WTC11 (cell line): ENCODE results near the gene SUN2. TPM values are rescaled to one million over a fixed set of nuclear protein-coding genes. Genes with fewer than 3 reads are reported as not detected.

Experiments
- ATAC-seq: fragments of 200-7000 bp; cut with Tn5 transposase; 2 replicates; pipeline ENCODE4 v1.10.0; 2021; ENCODE audit warnings: mild to moderate bottlenecking, moderate library complexity
- CTCF ChIA-PET: fragments of 300-600 bp; sonication (Branson Sonifier 250); formaldehyde crosslinking; loops from one replicate; lab custom pipeline; 2021; ENCODE audit warnings: antibody characterized with exemption; lab: Charles Lee
- POLR2A ChIA-PET: fragments of 350-600 bp; sonication (Branson Sonifier 250); formaldehyde crosslinking; loops from one replicate; lab custom pipeline; 2021; ENCODE audit warnings: antibody characterized with exemption; lab: Charles Lee
- DNase-seq: peaks from one replicate; pipeline ENCODE4 v3.0.0; 2021; ENCODE audit warnings: low spot score
- H3K27ac Mint-ChIP-seq: 2 replicates; pipeline ENCODE4 v1.8.0; 2021; ENCODE audit warnings: mixed read lengths
- H3K27me3 Mint-ChIP-seq: 2 replicates; pipeline ENCODE4 v1.8.0; 2021; ENCODE audit warnings: low read depth, mild to moderate bottlenecking, moderate library complexity, mixed read lengths
- H3K36me3 Mint-ChIP-seq: 2 replicates; pipeline ENCODE4 v1.8.0; 2021; ENCODE audit warnings: mixed read lengths
- H3K4me1 Mint-ChIP-seq: 2 replicates; pipeline ENCODE4 v1.8.0; 2022; ENCODE audit warnings: mixed read lengths
- H3K4me3 Mint-ChIP-seq: 2 replicates; pipeline ENCODE4 v1.8.0; 2021; ENCODE audit warnings: mild to moderate bottlenecking, moderate library complexity, mixed read lengths
- H3K9me3 Mint-ChIP-seq: 2 replicates; pipeline ENCODE4 v1.8.0; 2021; ENCODE audit warnings: mixed read lengths
- CBFB ChIP-seq: sonication (generic); formaldehyde crosslinking; IDR thresholded peaks from 2 replicates; pipeline ENCODE4 v1.8.1; 2022; ENCODE audit warnings: mild to moderate bottlenecking, low read depth, missing genetic modification reagents
- ESRRA ChIP-seq: sonication (generic); formaldehyde crosslinking; IDR thresholded peaks from 2 replicates; pipeline ENCODE4 v1.8.1; 2022; ENCODE audit warnings: mild to moderate bottlenecking, missing genetic modification reagents, borderline replicate concordance
- NFE2L1 ChIP-seq: sonication (generic); formaldehyde crosslinking; IDR thresholded peaks from 2 replicates; pipeline ENCODE4 v1.8.1; 2023; ENCODE audit warnings: missing genetic modification reagents
- NR2C2 ChIP-seq: sonication (generic); formaldehyde crosslinking; IDR thresholded peaks from 2 replicates; pipeline ENCODE4 v1.8.0; 2022; ENCODE audit warnings: mild to moderate bottlenecking, missing genetic modification reagents
- NR3C1 ChIP-seq: sonication (generic); formaldehyde crosslinking; conservative IDR thresholded peaks from 2 replicates; pipeline ENCODE4 v1.8.1; 2023; ENCODE audit warnings: low read depth, mild to moderate bottlenecking, missing genetic modification reagents
- SMAD3 ChIP-seq: sonication (generic); formaldehyde crosslinking; IDR thresholded peaks from 2 replicates; pipeline ENCODE4 v1.8.0; 2022; ENCODE audit warnings: missing genetic modification reagents, mild to moderate bottlenecking, borderline replicate concordance
- TEAD1 ChIP-seq: sonication (generic); formaldehyde crosslinking; IDR thresholded peaks from 2 replicates; pipeline ENCODE4 v1.8.0; 2022; ENCODE audit warnings: mild to moderate bottlenecking, missing genetic modification reagents
- TP53 ChIP-seq: sonication (generic); formaldehyde crosslinking; IDR thresholded peaks from 2 replicates; pipeline ENCODE4 v1.8.1; 2023; ENCODE audit warnings: mild to moderate bottlenecking, missing genetic modification reagents
- ZBTB21 ChIP-seq: sonication (generic); formaldehyde crosslinking; IDR thresholded peaks from 2 replicates; pipeline ENCODE4 v1.8.1; 2023; ENCODE audit warnings: mild to moderate bottlenecking, missing genetic modification reagents, borderline replicate concordance
- ZNF121 ChIP-seq: sonication (generic); formaldehyde crosslinking; IDR thresholded peaks from 2 replicates; pipeline ENCODE4 v1.8.0; 2023; ENCODE audit warnings: missing genetic modification reagents
- ZNF232 ChIP-seq: sonication (generic); formaldehyde crosslinking; IDR thresholded peaks from 2 replicates; pipeline ENCODE4 v1.8.0; 2022; ENCODE audit warnings: mild to moderate bottlenecking, missing genetic modification reagents
- ZNF263 ChIP-seq: sonication (generic); formaldehyde crosslinking; IDR thresholded peaks from 2 replicates; pipeline ENCODE4 v1.8.1; 2022; ENCODE audit warnings: low read depth, mild to moderate bottlenecking, moderate library complexity, missing genetic modification reagents
- ZNF317 ChIP-seq: sonication (generic); formaldehyde crosslinking; IDR thresholded peaks from 2 replicates; pipeline ENCODE4 v1.8.1; 2023; ENCODE audit warnings: low read depth, mild to moderate bottlenecking, moderate library complexity, missing genetic modification reagents, borderline replicate concordance
- ZNF396 ChIP-seq: fragments of 250-450 bp; sonication (Bioruptor Pico); IDR thresholded peaks from 2 replicates; pipeline ENCODE4 v1.8.0; 2021; ENCODE audit warnings: mild to moderate bottlenecking, moderate library complexity, borderline replicate concordance
- total RNA-seq: library from RNA; stranded (reverse); gene quantifications from 3 replicates; pipeline ENCODE4 v1.2.3, GENCODE V29; 2021
- TF ChIP-seq, protein P1 (sequence below): sonication (generic); formaldehyde crosslinking; IDR thresholded peaks from 2 replicates; pipeline ENCODE4 v1.8.0; 2022; ENCODE audit warnings: missing genetic modification reagents
- TF ChIP-seq, protein P2 (sequence below): fragments of 250-450 bp; sonication (Bioruptor Pico); IDR thresholded peaks from 2 replicates; pipeline ENCODE4 v1.8.0; 2021; ENCODE audit warnings: mild to moderate bottlenecking
- TF ChIP-seq, protein P3 (sequence below): sonication (generic); formaldehyde crosslinking; IDR thresholded peaks from 2 replicates; pipeline ENCODE4 v1.8.1; 2023; ENCODE audit warnings: mild to moderate bottlenecking, missing genetic modification reagents, moderate library complexity
- TF ChIP-seq, protein P4 (sequence below): sonication (generic); formaldehyde crosslinking; IDR thresholded peaks from 2 replicates; pipeline ENCODE4 v1.8.1; 2022; ENCODE audit warnings: low read depth, mild to moderate bottlenecking, moderate library complexity, missing genetic modification reagents, borderline replicate concordance
- TF ChIP-seq, protein P5 (sequence below): sonication (generic); formaldehyde crosslinking; IDR thresholded peaks from 2 replicates; pipeline ENCODE4 v1.8.0; 2023; ENCODE audit warnings: missing genetic modification reagents, mild to moderate bottlenecking, borderline replicate concordance

SUN2 gene
- total RNA-seq, 1 experiment from 2014 or later, result 30.1 TPM

DNA sequence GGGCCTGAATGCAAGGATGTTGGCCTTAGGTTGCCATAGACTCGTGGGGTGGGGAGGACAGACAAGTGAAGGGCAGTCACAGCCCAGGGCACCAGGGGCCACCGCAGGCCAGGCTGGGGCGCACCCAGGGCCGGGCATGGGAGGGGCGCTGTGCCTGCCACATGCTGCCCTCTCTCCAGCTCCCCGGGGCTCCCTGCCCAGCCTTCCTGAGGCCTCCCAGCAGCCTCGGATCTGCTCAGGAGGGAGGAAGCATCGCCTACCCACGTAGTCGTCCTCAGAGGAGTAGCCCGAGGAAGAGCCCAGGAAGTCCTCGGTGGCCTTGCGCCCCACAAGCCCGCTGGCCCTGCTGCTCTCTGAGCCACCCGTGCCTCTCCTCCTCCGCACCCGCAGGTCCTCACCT lies 5.2 kb downstream of the SUN2 start (continued):
- TF ChIP-seq, protein P1, sequence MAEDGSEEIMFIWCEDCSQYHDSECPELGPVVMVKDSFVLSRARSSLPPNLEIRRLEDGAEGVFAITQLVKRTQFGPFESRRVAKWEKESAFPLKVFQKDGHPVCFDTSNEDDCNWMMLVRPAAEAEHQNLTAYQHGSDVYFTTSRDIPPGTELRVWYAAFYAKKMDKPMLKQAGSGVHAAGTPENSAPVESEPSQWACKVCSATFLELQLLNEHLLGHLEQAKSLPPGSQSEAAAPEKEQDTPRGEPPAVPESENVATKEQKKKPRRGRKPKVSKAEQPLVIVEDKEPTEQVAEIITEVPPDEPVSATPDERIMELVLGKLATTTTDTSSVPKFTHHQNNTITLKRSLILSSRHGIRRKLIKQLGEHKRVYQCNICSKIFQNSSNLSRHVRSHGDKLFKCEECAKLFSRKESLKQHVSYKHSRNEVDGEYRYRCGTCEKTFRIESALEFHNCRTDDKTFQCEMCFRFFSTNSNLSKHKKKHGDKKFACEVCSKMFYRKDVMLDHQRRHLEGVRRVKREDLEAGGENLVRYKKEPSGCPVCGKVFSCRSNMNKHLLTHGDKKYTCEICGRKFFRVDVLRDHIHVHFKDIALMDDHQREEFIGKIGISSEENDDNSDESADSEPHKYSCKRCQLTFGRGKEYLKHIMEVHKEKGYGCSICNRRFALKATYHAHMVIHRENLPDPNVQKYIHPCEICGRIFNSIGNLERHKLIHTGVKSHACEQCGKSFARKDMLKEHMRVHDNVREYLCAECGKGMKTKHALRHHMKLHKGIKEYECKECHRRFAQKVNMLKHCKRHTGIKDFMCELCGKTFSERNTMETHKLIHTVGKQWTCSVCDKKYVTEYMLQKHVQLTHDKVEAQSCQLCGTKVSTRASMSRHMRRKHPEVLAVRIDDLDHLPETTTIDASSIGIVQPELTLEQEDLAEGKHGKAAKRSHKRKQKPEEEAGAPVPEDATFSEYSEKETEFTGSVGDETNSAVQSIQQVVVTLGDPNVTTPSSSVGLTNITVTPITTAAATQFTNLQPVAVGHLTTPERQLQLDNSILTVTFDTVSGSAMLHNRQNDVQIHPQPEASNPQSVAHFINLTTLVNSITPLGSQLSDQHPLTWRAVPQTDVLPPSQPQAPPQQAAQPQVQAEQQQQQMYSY (CRISPR knock-in tag), result no peak
- TF ChIP-seq NR3C1 (CRISPR knock-in tag), result no peak

DNA sequence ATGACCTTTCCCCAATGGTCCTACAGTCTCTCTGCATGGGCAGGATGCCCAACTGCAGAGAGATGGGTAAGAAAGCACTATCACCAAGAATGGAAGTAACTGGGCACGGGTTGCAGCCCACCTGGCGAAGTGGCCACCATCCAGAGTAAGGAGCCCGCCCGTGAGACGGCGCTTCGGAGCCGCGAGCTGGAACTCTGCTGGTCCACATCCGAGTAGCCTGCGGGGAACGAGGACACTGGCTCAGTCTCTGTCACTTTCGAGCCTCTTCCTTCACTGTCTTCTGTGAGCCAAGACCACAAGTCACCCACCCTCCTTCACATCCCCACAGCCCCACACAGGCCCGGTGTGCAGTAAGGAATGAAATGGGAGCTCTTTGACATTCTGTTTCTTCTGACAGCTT lies 5.7 kb downstream of the SUN2 start:
- DNase-seq, result no peak
- H3K4me3 Mint-ChIP-seq, result no peak overlapping the region
- no peak for ATAC-seq
- H3K9me3 Mint-ChIP-seq, result no peaks in the 10 kb centered on the region
- H3K27me3 Mint-ChIP-seq, result no peaks in the 10 kb centered on the region; the same call in 1 of the 2 replicates
- no peak overlapping the region for H3K27ac Mint-ChIP-seq
- TF ChIP-seq CBFB (CRISPR knock-in tag), result no peak
- no peak for TF ChIP-seq ZBTB21 (CRISPR knock-in tag)
- TF ChIP-seq, protein P2, sequence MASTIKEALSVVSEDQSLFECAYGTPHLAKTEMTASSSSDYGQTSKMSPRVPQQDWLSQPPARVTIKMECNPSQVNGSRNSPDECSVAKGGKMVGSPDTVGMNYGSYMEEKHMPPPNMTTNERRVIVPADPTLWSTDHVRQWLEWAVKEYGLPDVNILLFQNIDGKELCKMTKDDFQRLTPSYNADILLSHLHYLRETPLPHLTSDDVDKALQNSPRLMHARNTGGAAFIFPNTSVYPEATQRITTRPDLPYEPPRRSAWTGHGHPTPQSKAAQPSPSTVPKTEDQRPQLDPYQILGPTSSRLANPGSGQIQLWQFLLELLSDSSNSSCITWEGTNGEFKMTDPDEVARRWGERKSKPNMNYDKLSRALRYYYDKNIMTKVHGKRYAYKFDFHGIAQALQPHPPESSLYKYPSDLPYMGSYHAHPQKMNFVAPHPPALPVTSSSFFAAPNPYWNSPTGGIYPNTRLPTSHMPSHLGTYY (CRISPR knock-in tag), result no peak
- no peak for TF ChIP-seq ZNF121 (CRISPR knock-in tag)
- no peak for TF ChIP-seq SMAD3 (CRISPR knock-in tag)
- TF ChIP-seq NFE2L1, result no peak
- no peak for TF ChIP-seq ZNF263 (CRISPR knock-in tag)
- TF ChIP-seq, protein P3, sequence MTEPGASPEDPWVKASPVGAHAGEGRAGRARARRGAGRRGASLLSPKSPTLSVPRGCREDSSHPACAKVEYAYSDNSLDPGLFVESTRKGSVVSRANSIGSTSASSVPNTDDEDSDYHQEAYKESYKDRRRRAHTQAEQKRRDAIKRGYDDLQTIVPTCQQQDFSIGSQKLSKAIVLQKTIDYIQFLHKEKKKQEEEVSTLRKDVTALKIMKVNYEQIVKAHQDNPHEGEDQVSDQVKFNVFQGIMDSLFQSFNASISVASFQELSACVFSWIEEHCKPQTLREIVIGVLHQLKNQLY (CRISPR knock-in tag), result no peak
- TF ChIP-seq ZNF317, result no peak
- ChIA-PET POLR2A (no interaction called here), CTCF (interaction anchor here (2.7 to 2.8 kb wide), 2 partner anchors 16 to 18 kb away, joined by 10 to 11 read pairs; no protein-coding TSS in a partner anchor)
- peaks cover 13% of the 10 kb centered on the region for H3K4me1 Mint-ChIP-seq
- peaks cover 6% of the 10 kb centered on the region for H3K36me3 Mint-ChIP-seq

DNA sequence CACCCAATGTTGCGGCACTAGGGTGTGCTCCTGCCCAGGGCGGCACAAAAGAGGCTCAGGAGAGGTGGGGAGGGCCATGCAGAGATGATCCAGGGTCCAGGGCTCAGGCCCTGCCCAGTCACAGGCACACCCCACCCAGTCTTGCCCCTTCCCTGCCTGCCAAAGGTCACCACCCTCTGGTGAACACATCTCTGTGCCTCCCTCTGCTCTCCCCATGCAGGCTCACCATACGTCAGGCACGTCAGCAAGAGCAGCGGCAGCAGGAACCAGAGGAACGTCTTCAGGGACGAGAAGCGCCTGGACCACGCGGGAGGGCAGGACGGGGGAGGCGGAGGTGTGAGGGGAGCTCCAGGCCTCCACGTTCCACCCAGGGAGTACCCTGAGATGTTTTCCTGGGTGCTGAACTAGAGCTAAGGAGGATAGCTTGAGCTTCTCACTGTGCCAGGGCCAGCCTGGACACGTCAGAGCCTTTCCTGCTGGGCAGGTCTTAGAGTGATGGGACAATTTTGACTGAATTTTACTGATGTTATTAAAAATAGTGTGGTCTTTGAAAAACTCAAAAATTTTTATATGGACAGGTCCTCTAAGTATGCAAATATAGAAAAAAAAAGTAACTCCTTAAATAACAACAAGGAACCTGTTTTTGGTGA lies 7.2 kb downstream of the SUN2 start:
- Mint-ChIP-seq H3K9me3 (no peaks in the 10 kb centered on the region), H3K27ac (no peak overlapping the region), H3K4me1 (no peaks in the 10 kb centered on the region; the same call in 1 of the 2 replicates), H3K4me3 (no peak overlapping the region), H3K36me3 (peaks cover 10% of the 10 kb centered on the region), H3K27me3 (no peaks in the 10 kb centered on the region)
- ATAC-seq (no peak), DNase-seq (no peak)
- CTCF ChIA-PET, result interaction anchor here (0.9 to 4.0 kb wide), 4 partner anchors 9 to 20 kb away, joined by 3 to 20 read pairs (median 5); no protein-coding TSS in a partner anchor
- POLR2A ChIA-PET, result interaction anchor here (0.6 kb wide), 1 partner anchor 79 kb away, joined by 3 read pairs; no protein-coding TSS in a partner anchor
- TF ChIP-seq TP53 (CRISPR knock-in tag) (no peak), ESRRA (CRISPR knock-in tag) (no peak), ZNF232 (no peak), ZNF317 (no peak), ZNF396 (CRISPR knock-in tag) (no peak), TEAD1 (CRISPR knock-in tag) (no peak), NR2C2 (CRISPR knock-in tag) (no peak), CBFB (CRISPR knock-in tag) (no peak)
- TF ChIP-seq, protein P4, sequence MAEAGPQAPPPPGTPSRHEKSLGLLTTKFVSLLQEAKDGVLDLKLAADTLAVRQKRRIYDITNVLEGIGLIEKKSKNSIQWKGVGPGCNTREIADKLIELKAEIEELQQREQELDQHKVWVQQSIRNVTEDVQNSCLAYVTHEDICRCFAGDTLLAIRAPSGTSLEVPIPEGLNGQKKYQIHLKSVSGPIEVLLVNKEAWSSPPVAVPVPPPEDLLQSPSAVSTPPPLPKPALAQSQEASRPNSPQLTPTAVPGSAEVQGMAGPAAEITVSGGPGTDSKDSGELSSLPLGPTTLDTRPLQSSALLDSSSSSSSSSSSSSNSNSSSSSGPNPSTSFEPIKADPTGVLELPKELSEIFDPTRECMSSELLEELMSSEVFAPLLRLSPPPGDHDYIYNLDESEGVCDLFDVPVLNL (CRISPR knock-in tag), result no peak
- TF ChIP-seq, protein P5, sequence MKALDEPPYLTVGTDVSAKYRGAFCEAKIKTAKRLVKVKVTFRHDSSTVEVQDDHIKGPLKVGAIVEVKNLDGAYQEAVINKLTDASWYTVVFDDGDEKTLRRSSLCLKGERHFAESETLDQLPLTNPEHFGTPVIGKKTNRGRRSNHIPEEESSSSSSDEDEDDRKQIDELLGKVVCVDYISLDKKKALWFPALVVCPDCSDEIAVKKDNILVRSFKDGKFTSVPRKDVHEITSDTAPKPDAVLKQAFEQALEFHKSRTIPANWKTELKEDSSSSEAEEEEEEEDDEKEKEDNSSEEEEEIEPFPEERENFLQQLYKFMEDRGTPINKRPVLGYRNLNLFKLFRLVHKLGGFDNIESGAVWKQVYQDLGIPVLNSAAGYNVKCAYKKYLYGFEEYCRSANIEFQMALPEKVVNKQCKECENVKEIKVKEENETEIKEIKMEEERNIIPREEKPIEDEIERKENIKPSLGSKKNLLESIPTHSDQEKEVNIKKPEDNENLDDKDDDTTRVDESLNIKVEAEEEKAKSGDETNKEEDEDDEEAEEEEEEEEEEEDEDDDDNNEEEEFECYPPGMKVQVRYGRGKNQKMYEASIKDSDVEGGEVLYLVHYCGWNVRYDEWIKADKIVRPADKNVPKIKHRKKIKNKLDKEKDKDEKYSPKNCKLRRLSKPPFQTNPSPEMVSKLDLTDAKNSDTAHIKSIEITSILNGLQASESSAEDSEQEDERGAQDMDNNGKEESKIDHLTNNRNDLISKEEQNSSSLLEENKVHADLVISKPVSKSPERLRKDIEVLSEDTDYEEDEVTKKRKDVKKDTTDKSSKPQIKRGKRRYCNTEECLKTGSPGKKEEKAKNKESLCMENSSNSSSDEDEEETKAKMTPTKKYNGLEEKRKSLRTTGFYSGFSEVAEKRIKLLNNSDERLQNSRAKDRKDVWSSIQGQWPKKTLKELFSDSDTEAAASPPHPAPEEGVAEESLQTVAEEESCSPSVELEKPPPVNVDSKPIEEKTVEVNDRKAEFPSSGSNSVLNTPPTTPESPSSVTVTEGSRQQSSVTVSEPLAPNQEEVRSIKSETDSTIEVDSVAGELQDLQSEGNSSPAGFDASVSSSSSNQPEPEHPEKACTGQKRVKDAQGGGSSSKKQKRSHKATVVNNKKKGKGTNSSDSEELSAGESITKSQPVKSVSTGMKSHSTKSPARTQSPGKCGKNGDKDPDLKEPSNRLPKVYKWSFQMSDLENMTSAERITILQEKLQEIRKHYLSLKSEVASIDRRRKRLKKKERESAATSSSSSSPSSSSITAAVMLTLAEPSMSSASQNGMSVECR (CRISPR knock-in tag), result no peak
- TF ChIP-seq, protein P2 (CRISPR knock-in tag), result no peak
